Bronchial epithelial cell (primary cell): ENCODE measurements around the gene CLSTN1. TPM values are rescaled to one million over a fixed set of nuclear protein-coding genes. Genes with fewer than 3 reads are reported as not detected.

Experiments used
- DNase-seq: peaks from one replicate; pipeline ENCODE4 v3.0.0-alpha.2; 2010; ENCODE audit warnings: low read depth
- FAIRE-seq: peaks from 2 replicates; lab custom pipeline; 2011; peaks lifted over from hg19 to GRCh38; lab: Jason Lieb, UNC
- H3K27me3 ChIP-seq: 2 replicates; pipeline ENCODE4 v1.5.1; 2011; ENCODE audit warnings: low read length; ENCODE audit not compliant: control insufficient read depth, insufficient read depth
- H3K36me3 ChIP-seq: 2 replicates; pipeline ENCODE4 v1.5.1; 2011; ENCODE audit warnings: low read length; ENCODE audit not compliant: control insufficient read depth, insufficient read depth
- H3K4me3 ChIP-seq: 2 replicates; pipeline ENCODE4 v1.5.1; 2011; ENCODE audit warnings: mild to moderate bottlenecking, low read depth, low read length, control low read depth
- CTCF ChIP-seq: IDR thresholded peaks from 2 replicates; pipeline ENCODE4 v1.5.1; 2011; ENCODE audit warnings: mild to moderate bottlenecking, moderate library complexity, low read length, control low read depth, inconsistent platforms; ENCODE audit not compliant: insufficient read depth, severe bottlenecking
- total RNA-seq: library from RNA; depleted of rRNA; stranded (reverse); fragments of >200 nt; gene quantifications from 2 replicates; pipeline ENCODE4 v1.2.1, GENCODE V29; 2014

CLSTN1 gene
- total RNA-seq, 1 donor from 2014 or later = 142 TPM

- FAIRE-seq (no peak), DNase-seq (no peak)
- Histone ChIP-seq H3K4me3 (no peak overlapping the region), H3K27me3 (no peaks in the 10 kb centered on the region), H3K36me3 (no peaks in the 10 kb centered on the region)
- TF ChIP-seq CTCF = no peak
Observed at GRCh38 chr1:9826087-9826486, 2.3 kb upstream of the CLSTN1 start.

- no peaks in the 10 kb centered on the region for H3K27me3 ChIP-seq
- no peak overlapping the region for H3K4me3 ChIP-seq
- no peaks in the 10 kb centered on the region for H3K36me3 ChIP-seq
- FAIRE-seq = peak; percentile 99
- DNase-seq = peak; percentile 99
- TF ChIP-seq CTCF = no peak
Observed at GRCh38 chr1:9825093-9826074, 1.6 kb upstream of the CLSTN1 start.

- Histone ChIP-seq H3K27me3 (no peaks in the 10 kb centered on the region), H3K4me3 (peak overlapping the region; percentile 44), H3K36me3 (no peaks in the 10 kb centered on the region)
- no peak for FAIRE-seq
- TF ChIP-seq CTCF = no peak
- DNase-seq = no peak
Observed at GRCh38 chr1:9824702-9825089, 931 bp upstream of the CLSTN1 start.

GRCh38 chr1:9823693-9823942 lies 147 bp downstream of the CLSTN1 start:
- FAIRE-seq (no peak), DNase-seq (no peak)
- no peak for TF ChIP-seq CTCF
- Histone ChIP-seq H3K36me3 (no peaks in the 10 kb centered on the region), H3K27me3 (no peaks in the 10 kb centered on the region), H3K4me3 (peak overlapping the region; percentile 98)

- DNase-seq (no peak), FAIRE-seq (no peak)
- TF ChIP-seq CTCF = no peak
- H3K27me3 ChIP-seq = no peaks in the 10 kb centered on the region
- no peaks in the 10 kb centered on the region for H3K36me3 ChIP-seq
- H3K4me3 ChIP-seq = peak overlapping the region; percentile 98
Observed at GRCh38 chr1:9822897-9823692, 670 bp downstream of the CLSTN1 start.
